H1 (cell line): Measurements from ENCODE around the gene POLR2F. TPM values are rescaled to one million over a fixed set of nuclear protein-coding genes. Genes with fewer than 3 reads are reported as not detected.

ENCODE experiments used
- CHD1 ChIP-seq: IDR thresholded peaks from 2 replicates; pipeline ENCODE4 v1.6.1; 2012; ENCODE audit warnings: low read depth, low read length, improper control_type of control experiment
- EP300 ChIP-seq, 2 experiments: IDR thresholded peaks; 1 replicate in 1 of 2; 2 replicates in 1 of 2; pipeline ENCODE4 v1.6.1; 2011 to 2012; ENCODE audit warnings: low read depth in 2 of 2, low read length in 2 of 2, mild to moderate bottlenecking in 2 of 2, borderline replicate concordance in 1 of 2, inconsistent platforms in 1 of 2, moderate library complexity in 1 of 2
- KDM4A ChIP-seq: IDR thresholded peaks from one replicate; pipeline ENCODE4 v1.7.1; 2012; ENCODE audit warnings: low read depth, mild to moderate bottlenecking, moderate library complexity, low read length, inconsistent platforms; ENCODE audit not compliant: severe bottlenecking
- RFX5 ChIP-seq: IDR thresholded peaks from 2 replicates; pipeline ENCODE4 v1.6.1; 2011; ENCODE audit warnings: low read depth, low read length, improper control_type of control experiment, borderline replicate concordance
- SAP30 ChIP-seq: fragments of 300-600 bp; sonication (generic); IDR thresholded peaks from 2 replicates; pipeline ENCODE4 v1.7.1; 2012; ENCODE audit warnings: low read length, moderate library complexity, mild to moderate bottlenecking, inconsistent platforms; ENCODE audit not compliant: insufficient read depth, insufficient replicate concordance
- polyA plus RNA-seq, 7 experiments: library from polyadenylated mRNA; depleted of rRNA in 3 of 7; stranded (reverse) in 5 of 7; unstranded in 2 of 7; fragments of >200 nt in 5 of 7; fragments of 200-250 nt in 2 of 7; gene quantifications; 1 replicate in 5 of 7; 2 replicates in 1 of 7; 4 replicates in 1 of 7; pipeline versions ENCODE4 v1.2.1 to v1.2.3, GENCODE V29; 2011 to 2013; ENCODE audit warnings: missing spikeins in 2 of 7, mixed read lengths in 2 of 7
- total RNA-seq: library from RNA; stranded (reverse); fragmentation: NEBNext Ultra II Directional; extraction: Animal tissue kit (Norgen Biotek cat#: 25700); gene quantifications from 2 replicates; pipeline ENCODE4 v1.2.1, GENCODE V29; 2021
- TF ChIP-seq, protein P1 (sequence below): fragments of 300-600 bp; sonication (generic); IDR thresholded peaks from 2 replicates; pipeline ENCODE4 v1.7.1; 2012; ENCODE audit warnings: low read length, moderate library complexity, mild to moderate bottlenecking, inconsistent platforms; ENCODE audit not compliant: insufficient replicate concordance
- TF ChIP-seq, protein P2 (sequence below): IDR thresholded peaks from 2 replicates; pipeline ENCODE4 v1.6.1; 2012; ENCODE audit warnings: inconsistent platforms
- TF ChIP-seq, protein P3 (sequence below): IDR thresholded peaks from 2 replicates; pipeline ENCODE4 v1.6.1; 2012; ENCODE audit warnings: inconsistent platforms
- TF ChIP-seq, protein P4 (sequence below): IDR thresholded peaks from 2 replicates; pipeline ENCODE4 v1.6.1; 2011; ENCODE audit warnings: low read depth, mild to moderate bottlenecking, low read length; ENCODE audit not compliant: insufficient read depth

POLR2F gene
- total and polyA plus RNA-seq, 2 of the 8 experiments (the other 6 are each of a cell fraction or from before 2014, with no cell fraction given): 150 to 176 TPM

DNA sequence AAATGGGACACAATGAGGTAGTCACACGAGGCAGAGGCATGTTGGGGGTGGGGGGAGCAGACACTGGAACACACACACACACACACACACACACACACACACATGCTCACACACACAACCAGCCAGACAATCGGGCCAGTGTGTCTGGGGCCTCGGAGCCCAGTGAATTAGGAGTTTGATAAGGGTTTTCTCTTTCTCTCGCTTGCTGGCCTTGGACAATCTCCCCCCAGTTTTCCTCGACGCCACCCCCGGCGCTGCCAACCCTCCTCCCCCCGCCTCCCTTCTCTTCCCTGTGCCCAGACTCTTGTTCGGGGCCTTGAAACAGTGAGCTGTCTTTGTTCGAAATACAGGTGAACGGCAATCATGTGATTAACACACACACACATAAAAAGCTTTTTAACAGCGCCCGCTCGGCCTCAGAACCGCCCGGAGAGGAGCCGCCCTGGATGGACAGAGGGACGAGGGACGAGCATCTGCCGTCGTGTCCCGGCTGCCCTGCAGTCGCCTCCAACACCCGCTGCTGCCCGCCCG lies 32.3 kb downstream of the POLR2F start (continued):
- TF ChIP-seq, protein P1, sequence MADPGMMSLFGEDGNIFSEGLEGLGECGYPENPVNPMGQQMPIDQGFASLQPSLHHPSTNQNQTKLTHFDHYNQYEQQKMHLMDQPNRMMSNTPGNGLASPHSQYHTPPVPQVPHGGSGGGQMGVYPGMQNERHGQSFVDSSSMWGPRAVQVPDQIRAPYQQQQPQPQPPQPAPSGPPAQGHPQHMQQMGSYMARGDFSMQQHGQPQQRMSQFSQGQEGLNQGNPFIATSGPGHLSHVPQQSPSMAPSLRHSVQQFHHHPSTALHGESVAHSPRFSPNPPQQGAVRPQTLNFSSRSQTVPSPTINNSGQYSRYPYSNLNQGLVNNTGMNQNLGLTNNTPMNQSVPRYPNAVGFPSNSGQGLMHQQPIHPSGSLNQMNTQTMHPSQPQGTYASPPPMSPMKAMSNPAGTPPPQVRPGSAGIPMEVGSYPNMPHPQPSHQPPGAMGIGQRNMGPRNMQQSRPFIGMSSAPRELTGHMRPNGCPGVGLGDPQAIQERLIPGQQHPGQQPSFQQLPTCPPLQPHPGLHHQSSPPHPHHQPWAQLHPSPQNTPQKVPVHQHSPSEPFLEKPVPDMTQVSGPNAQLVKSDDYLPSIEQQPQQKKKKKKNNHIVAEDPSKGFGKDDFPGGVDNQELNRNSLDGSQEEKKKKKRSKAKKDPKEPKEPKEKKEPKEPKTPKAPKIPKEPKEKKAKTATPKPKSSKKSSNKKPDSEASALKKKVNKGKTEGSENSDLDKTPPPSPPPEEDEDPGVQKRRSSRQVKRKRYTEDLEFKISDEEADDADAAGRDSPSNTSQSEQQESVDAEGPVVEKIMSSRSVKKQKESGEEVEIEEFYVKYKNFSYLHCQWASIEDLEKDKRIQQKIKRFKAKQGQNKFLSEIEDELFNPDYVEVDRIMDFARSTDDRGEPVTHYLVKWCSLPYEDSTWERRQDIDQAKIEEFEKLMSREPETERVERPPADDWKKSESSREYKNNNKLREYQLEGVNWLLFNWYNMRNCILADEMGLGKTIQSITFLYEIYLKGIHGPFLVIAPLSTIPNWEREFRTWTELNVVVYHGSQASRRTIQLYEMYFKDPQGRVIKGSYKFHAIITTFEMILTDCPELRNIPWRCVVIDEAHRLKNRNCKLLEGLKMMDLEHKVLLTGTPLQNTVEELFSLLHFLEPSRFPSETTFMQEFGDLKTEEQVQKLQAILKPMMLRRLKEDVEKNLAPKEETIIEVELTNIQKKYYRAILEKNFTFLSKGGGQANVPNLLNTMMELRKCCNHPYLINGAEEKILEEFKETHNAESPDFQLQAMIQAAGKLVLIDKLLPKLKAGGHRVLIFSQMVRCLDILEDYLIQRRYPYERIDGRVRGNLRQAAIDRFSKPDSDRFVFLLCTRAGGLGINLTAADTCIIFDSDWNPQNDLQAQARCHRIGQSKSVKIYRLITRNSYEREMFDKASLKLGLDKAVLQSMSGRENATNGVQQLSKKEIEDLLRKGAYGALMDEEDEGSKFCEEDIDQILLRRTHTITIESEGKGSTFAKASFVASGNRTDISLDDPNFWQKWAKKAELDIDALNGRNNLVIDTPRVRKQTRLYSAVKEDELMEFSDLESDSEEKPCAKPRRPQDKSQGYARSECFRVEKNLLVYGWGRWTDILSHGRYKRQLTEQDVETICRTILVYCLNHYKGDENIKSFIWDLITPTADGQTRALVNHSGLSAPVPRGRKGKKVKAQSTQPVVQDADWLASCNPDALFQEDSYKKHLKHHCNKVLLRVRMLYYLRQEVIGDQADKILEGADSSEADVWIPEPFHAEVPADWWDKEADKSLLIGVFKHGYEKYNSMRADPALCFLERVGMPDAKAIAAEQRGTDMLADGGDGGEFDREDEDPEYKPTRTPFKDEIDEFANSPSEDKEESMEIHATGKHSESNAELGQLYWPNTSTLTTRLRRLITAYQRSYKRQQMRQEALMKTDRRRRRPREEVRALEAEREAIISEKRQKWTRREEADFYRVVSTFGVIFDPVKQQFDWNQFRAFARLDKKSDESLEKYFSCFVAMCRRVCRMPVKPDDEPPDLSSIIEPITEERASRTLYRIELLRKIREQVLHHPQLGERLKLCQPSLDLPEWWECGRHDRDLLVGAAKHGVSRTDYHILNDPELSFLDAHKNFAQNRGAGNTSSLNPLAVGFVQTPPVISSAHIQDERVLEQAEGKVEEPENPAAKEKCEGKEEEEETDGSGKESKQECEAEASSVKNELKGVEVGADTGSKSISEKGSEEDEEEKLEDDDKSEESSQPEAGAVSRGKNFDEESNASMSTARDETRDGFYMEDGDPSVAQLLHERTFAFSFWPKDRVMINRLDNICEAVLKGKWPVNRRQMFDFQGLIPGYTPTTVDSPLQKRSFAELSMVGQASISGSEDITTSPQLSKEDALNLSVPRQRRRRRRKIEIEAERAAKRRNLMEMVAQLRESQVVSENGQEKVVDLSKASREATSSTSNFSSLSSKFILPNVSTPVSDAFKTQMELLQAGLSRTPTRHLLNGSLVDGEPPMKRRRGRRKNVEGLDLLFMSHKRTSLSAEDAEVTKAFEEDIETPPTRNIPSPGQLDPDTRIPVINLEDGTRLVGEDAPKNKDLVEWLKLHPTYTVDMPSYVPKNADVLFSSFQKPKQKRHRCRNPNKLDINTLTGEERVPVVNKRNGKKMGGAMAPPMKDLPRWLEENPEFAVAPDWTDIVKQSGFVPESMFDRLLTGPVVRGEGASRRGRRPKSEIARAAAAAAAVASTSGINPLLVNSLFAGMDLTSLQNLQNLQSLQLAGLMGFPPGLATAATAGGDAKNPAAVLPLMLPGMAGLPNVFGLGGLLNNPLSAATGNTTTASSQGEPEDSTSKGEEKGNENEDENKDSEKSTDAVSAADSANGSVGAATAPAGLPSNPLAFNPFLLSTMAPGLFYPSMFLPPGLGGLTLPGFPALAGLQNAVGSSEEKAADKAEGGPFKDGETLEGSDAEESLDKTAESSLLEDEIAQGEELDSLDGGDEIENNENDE: no peak
- no peak for TF ChIP-seq RFX5
- TF ChIP-seq, protein P2, sequence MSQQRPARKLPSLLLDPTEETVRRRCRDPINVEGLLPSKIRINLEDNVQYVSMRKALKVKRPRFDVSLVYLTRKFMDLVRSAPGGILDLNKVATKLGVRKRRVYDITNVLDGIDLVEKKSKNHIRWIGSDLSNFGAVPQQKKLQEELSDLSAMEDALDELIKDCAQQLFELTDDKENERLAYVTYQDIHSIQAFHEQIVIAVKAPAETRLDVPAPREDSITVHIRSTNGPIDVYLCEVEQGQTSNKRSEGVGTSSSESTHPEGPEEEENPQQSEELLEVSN: no peak
- TF ChIP-seq, protein P3, sequence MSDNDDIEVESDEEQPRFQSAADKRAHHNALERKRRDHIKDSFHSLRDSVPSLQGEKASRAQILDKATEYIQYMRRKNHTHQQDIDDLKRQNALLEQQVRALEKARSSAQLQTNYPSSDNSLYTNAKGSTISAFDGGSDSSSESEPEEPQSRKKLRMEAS: no peak
- TF ChIP-seq, protein P4, sequence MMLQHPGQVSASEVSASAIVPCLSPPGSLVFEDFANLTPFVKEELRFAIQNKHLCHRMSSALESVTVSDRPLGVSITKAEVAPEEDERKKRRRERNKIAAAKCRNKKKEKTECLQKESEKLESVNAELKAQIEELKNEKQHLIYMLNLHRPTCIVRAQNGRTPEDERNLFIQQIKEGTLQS: no peak
- no peak for TF ChIP-seq CHD1
- no peak for TF ChIP-seq EP300 (IDR thresholded peaks at IDR 0.05; ENCODE audit: borderline replicate concordance in 1 of 2, low read depth in 2 of 2, low read length in 2 of 2)
- TF ChIP-seq SAP30: no peak
- TF ChIP-seq KDM4A: no peak
